ENCODE data around the gene DCTD.

GRCh38 chr4:182861346-182861745 lies 55.8 kb downstream of the DCTD start:
- TF ChIP-seq CTCF (IDR thresholded peaks at IDR 0.05; ENCODE audit: poor library complexity) (no peak), EZH2 (IDR thresholded peaks at IDR 0.05; ENCODE audit: borderline replicate concordance) (no peak), EZH2phosphoT487 (IDR thresholded peaks at IDR 0.05; ENCODE audit: low read depth, severe bottlenecking, unreplicated experiment) (no peak)
